T47D (cell line): ENCODE data around the gene GPC5.
"Not testable (repeated sequence)": the region's sequence is repeated elsewhere in the genome, so short reads cannot be mapped to it uniquely, and the experiment has no call there.

Source experiments
- DNase-seq, 2 experiments: peaks; one replicate each; pipeline versions ENCODE4 v3.0.0 to v3.0.0-alpha.2; 2011 to 2012; ENCODE audit warnings: low read depth in 1 of 2, low spot score in 1 of 2
- JUND ChIP-seq: IDR thresholded peaks from 2 replicates; pipeline ENCODE4 v1.6.1; 2012; ENCODE audit warnings: low read depth
- in situ Hi-C: cut with HindIII; loops from 2 replicates; pipeline ENCODE4 v1.10.0; 2016; ENCODE audit warnings: low sequenced_read_pairs, low pct_unique_long_range_greater_than_20kb

The GPC5 gene

GRCh38 chr13:91868351-91868750 lies 469.9 kb downstream of the GPC5 start:
- in situ Hi-C loops = no loop called here
- DNase-seq = no peak
- TF ChIP-seq JUND = no peak

GRCh38 chr13:91878491-91878890 lies 480.1 kb downstream of the GPC5 start:
- no peak for DNase-seq
- in situ Hi-C loops = no loop called here
- TF ChIP-seq JUND = no peak

- no peak for TF ChIP-seq JUND
- in situ Hi-C loops = no loop called here
- no peak for DNase-seq
These were observed 480.9 kb downstream of the GPC5 start for GRCh38 chr13:91879360-91879759.

DNA sequence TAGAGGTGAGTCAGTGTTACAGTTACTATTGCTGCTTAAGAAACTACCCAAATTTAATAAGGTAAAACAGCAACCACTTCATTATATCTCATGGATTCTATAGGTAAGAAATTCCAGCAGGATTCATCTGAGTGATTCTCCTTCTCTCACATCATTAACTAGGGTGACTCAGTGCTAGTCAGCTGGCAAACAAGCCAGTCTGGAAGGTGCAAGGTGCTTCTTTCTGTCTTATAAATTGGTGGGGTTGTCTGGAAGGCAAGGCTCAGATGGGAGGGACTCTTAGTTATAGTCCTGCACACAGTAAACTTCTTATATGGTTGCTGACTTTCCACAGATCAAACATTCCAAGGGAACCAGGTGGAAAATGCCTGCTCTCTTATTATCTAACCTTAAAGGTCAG lies 484.5 kb downstream of the GPC5 start:
- no peak for DNase-seq

GRCh38 chr13:91889641-91890040 lies 491.2 kb downstream of the GPC5 start:
- DNase-seq = no peak
- in situ Hi-C loops = no loop called here
- TF ChIP-seq JUND = no peak

More for the DNA sequence above, 484.5 kb downstream of the GPC5 start:
- in situ Hi-C loops = no loop called here
- no peak for TF ChIP-seq JUND

DNA sequence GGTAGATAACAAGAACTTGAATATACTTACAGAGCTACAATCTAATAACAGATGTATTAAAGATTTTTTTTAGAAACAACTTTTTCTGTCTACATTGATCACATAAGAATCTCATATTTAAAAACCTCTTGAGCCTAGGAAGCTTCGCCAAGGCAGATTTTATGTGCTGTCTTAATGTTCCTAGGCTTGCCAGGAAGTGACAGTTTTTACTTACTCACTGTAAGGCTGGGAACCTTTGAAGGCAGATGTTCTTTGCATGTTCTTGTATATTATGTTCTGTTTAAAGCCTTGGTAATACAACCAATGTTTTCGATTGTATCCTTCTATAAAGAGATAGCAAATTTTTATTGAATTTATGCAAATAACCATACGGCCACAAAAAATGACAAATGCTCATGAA lies 492.7 kb downstream of the GPC5 start:
- TF ChIP-seq JUND = no peak
- no peak for DNase-seq
- in situ Hi-C loops = no loop called here

GRCh38 chr13:91893040-91893439 lies 494.6 kb downstream of the GPC5 start:
- no peak for TF ChIP-seq JUND
- in situ Hi-C loops = no loop called here
- DNase-seq = no peak

GRCh38 chr13:91894316-91894715 lies 495.9 kb downstream of the GPC5 start:
- peak in 1 of 2 experiments; percentile 5 for DNase-seq
- in situ Hi-C loops = no loop called here
- no peak for TF ChIP-seq JUND

- no peak for TF ChIP-seq JUND
- in situ Hi-C loops = no loop called here
- DNase-seq = peak in 1 of 2 experiments; percentile 13
These were observed 498.1 kb downstream of the GPC5 start for GRCh38 chr13:91896547-91896946.

DNA sequence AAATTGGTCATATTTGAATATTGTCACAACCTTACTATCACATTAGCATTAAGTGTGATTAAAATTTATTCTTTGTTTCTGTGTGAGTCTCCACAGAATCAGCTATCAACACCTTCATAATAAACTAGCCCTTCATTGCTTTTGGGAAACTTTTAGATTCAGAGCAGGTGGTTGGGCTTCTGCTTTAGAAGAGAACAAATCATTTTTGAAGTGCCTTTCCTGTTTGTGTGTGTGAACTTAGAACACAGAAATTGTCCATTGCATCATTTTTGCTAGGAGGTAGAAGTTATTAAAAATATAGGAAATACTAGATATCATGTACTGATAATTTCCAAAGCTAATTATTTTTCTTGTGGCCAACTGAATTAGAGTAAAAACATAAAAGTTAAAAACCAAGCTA lies 500.6 kb downstream of the GPC5 start:
- DNase-seq, in situ Hi-C loops: not testable (repeated sequence)

GRCh38 chr13:91902291-91902690 lies 503.9 kb downstream of the GPC5 start:
- in situ Hi-C loops = no loop called here
- DNase-seq = no peak
- TF ChIP-seq JUND = no peak

DNA sequence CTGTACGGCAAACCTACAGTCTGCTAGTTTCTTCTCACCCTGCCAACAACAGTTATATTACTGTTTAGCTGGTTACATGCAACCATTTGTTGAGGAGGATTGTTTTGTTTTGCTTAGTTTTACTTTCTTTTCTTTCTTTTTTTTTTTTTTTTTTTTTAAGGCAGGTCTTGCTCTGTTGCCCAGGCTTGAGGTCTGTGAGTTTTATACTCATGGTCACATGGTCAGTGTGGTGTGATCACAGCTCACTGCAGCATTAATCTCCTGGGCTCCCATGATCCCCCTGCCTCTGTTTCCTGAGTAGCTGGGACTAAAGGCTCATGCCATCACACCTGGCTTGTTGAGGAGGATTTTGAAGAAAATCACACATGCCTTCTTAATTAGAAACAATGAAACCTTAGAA lies 505.6 kb downstream of the GPC5 start:
- in situ Hi-C loops = no loop called here
- no peak for TF ChIP-seq JUND
- DNase-seq = no peak

- TF ChIP-seq JUND = no peak
These were observed 506.2 kb downstream of the GPC5 start for GRCh38 chr13:91904597-91904996.

GRCh38 chr13:91907398-91907797 lies 509.0 kb downstream of the GPC5 start:
- TF ChIP-seq JUND = no peak
- in situ Hi-C loops = no loop called here
- no peak for DNase-seq

More at GRCh38 chr13:91904597-91904996, 506.2 kb downstream of the GPC5 start:
- no peak for DNase-seq
- in situ Hi-C loops = no loop called here

- no peak for TF ChIP-seq JUND
- DNase-seq = no peak
- in situ Hi-C loops = no loop called here
These were observed 511.2 kb downstream of the GPC5 start for GRCh38 chr13:91909617-91910016.
